T-helper 22 cell (primary cell): ENCODE data around the gene ZNF726.
"Not testable (repeated sequence)": the region's sequence is repeated elsewhere in the genome, so short reads cannot be mapped to it uniquely, and the experiment has no call there.

Experiments
- DNase-seq: peaks from one replicate; pipeline ENCODE4 v3.0.0-alpha.2; 2020; ENCODE audit warnings: low read depth

Gene ZNF726

DNA sequence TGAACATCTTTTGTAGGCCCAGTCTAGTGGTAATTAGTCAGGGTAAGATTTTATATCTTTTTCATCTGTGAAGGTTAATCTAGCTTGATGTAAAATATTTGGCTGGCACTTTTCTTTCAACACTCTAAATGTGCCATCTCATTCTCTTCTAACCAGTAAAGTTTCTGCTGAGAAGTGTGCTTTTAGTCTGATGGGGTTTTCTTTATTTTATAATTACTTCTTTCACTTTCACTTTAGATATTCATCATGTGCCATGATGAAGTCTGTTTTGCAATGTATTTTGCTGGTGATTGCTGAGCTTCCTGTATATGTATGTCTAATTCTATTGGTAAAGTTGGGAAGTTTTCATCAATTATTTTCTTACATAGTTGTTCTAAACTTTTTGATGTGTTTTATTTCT, 31.9 kb downstream of the ZNF726 start:
- DNase-seq: no peak

DNA sequence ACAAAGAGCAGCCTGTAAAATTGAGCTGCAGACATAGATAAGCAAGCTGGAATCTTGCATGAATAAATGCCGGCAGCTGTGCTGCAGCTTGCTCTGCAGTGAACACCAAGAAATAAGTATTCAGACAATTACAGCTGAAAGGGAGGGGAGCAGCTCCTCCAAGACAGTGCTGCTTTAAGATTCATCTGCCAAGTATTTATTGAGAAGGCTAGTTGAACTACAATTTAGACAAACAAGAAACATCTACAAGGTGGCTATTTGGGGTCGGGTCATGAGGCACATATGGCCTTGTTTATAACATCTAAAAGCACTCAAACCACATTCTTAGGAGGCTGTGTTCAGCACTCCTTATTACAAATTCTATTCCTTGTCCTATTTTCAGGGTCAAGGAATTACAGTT, 34.9 kb downstream of the ZNF726 start:
- no peak for DNase-seq

DNA sequence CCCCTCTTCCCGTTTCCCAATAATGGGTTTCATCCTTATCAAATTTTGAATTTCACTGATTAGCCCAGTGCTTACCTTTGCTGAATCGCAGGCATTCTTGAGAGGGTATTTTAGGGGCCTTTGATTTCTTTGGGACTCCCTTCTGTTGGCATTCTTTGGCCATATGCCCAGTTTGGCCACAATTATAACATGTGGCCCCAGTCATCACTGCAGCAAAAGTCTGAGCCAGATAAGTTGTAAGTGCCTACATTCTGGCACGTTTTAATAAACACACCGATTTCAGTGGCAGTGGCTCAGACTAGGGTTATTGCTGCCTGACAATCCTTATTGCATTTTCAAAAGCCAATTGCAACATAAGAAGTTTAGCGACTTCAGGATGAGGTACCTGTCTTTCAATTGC, 41.4 kb downstream of the ZNF726 start:
- no peak for DNase-seq

DNA sequence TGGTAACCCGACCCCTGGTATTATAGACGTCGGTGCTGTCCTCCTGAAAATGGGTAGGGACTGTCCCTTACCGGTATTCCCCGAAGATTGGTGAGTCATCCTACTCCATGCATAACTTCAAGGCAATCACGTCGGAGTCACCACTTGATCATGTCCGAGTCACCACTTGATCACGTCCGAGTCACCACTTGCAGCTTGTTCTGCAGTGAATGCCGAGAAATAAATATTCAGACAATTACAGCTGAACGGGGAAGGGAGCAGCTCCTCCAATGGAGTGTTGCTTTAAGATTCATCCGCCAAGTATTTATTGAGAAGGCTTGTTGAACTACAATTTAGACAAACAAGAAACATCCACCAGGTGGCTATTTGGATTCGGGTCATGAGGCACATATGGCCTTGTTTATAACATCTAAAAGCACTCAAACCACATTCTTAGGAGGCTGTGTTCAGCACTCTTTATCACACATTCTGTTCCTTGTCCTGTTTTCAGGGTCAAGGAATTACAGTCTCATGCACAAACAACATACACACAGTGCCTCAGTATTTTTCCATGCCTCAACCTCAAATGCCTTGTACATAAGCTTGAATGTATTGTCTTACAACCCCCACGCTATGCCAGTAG, 43.1 kb downstream of the ZNF726 start:
- DNase-seq: no peak

DNA sequence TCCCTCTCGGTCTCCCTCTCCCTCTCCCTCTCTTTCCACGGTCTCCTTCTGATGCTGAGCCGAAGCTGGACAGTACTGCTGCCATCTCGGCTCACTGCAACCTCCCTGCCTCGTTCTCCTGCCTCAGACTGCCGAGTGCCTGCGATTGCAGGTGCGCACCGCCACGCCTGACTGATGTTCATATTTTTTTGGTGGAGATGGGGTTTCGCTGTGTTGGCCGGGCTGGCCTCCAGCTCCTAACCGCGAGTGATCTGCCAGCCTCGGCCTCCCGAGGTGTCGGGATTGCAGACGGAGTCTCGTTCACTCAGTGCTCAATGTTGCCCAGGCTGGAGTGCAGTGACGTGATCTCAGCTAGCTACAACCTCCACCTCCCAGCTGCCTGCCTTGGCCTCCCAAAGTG, 48.7 kb downstream of the ZNF726 start:
- not testable (repeated sequence) for DNase-seq

DNA sequence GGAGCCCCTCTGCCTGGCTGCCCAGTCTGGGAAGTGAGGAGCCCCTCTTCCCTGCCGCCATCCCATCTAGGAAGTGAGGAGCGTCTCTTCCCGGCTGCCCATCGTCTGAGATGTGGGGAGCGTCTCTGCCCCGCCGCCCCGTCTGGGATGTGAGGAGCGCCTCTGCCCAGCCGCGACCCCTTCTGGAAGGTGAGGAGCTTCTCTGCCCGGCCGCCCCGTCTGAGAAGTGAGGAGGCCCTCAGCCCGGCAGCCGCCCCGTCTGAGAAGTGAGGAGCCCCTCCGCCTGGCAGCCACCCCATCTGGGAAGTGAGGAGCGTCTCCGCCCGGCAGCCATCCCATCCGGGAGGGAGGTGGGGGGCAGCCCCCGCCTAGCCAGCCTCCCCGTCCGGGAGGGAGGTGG, 49.2 kb downstream of the ZNF726 start:
- not testable (repeated sequence) for DNase-seq

DNA sequence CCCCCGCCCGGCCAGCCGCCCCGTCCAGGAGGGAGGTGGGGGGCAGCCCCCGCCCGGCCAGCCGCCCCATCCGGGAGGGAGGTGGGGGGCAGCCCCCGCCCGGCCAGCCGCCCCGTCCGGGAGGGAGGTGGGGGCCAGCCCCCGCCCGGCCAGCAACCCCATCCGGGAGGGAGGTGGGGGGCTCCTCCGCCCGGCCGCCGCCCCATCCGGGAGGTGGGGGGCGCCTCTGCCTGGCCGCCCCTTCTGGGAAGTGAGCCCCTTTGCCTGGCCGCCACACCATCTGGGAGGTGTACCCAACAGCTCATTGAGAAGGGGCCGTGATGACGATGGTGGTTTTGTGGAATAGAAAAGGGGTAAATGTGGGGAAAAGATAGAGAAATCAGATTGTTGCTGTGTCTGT, 49.6 kb downstream of the ZNF726 start:
- DNase-seq: not testable (repeated sequence)

DNA sequence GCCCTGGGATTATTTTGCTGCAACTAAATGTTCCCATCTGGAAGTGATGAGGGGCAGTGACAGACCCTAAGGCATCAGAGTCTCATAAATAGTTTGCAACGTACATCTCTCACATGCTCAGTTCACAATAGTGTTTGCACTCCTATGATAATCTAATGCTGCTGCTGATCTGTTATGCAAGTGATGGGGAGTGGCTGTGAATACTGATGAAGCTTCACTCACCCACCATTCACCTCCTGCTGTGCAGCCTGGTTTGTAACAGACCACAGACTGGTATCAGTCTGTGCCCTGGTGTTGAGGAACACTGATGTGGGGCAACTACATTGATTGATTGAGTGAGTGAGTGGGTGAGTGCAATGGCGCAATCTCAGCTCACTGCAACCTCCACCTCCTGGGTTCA, 54.9 kb downstream of the ZNF726 start:
- no peak for DNase-seq

DNA sequence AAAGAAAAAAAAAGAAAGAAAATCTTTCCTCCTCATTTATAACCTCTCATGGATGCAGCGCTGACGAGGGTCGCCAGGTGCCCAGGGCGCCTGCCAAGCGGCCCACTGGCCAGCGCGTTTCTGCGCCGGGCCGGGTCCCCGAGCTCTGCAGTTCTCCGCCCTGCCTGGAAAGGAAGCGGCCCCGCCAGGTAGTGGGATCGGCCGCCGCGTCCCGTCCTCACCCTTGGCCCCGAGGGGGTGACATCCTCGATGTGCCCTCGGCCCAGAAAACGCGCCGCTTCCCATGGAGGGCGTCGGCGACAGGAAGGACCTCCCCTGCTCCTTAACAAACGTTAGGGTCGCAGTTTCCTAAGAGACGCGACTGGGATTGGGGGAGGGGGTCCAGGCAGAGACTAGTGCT, 56.9 kb downstream of the ZNF726 start:
- no peak for DNase-seq

DNA sequence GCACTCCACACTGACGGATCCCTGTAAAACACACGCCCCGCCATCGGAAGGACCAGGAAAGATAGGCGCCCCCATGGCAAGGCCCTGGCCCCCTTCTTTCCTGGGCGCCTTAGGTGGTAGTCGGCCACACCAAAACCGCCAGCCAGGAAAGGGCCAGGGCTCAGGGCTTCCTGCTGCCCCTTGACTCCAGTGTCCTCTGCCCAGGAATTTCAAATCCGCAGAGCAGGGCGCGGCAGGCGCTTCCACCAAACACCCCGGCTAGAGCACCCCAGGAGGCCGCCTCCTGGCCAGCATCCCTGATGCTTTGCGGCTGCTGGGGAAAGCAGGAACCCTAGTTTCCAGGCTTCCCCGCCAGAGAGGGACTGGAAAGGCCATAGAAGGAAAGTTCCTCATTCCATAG, 57.5 kb downstream of the ZNF726 start:
- no peak for DNase-seq

DNA sequence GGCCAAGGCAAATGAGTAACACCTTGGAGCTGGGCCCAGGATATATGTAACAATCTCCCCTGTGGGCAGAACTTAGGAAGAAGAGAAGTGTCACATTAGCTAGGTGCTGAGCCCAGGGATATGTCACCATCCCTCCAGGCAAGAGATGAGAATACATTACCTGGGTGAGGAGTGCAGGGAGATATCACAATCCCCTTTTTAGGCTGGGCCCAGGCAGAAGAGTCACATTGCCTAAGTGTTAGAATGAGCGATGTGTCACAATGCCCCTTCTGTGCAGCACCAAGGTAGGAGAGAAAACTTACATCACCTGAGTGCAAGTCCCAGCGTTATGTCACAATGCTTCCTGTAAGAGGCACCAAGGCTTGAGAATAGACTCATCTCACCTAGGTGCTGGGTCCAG, 60.3 kb downstream of the ZNF726 start:
- DNase-seq: no peak

DNA sequence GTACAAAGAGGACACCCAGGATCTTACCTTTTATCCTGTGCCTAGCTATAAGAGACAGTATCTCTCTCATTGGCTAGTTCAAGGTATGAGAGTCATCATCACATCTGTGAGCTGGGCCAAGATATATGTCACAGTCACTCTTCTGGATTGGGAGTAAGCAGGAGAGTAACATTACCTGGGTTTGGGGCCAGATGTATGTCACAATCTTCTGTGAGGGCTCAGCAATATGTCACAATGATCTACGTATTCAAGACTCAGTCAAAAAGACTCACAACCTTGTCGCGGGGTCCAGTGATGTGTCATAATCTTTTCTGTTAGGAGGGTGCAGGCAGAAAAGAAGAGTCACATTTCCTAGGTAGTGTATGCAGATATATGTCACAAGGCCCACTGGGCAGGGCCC, 61.9 kb downstream of the ZNF726 start:
- DNase-seq: not testable (repeated sequence)

DNA sequence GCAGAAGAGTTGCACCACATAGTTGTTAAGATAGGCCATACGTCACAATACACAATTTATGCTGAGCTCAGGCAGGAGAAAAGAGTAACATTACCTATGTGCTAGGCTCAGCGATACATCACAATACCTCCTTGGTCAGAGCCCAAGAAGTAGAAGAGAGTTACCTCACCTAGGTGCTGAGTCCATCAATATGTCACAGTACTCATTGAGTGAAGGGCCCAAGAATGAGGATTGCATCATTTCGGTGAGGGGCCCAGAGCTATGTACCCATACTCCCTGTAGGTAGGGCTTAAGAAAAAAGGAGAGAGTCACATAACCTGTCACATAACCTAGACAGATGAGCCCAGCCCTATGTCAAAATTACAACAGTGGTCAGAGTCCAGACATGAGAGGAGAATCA, 62.6 kb downstream of the ZNF726 start:
- not testable (repeated sequence) for DNase-seq

DNA sequence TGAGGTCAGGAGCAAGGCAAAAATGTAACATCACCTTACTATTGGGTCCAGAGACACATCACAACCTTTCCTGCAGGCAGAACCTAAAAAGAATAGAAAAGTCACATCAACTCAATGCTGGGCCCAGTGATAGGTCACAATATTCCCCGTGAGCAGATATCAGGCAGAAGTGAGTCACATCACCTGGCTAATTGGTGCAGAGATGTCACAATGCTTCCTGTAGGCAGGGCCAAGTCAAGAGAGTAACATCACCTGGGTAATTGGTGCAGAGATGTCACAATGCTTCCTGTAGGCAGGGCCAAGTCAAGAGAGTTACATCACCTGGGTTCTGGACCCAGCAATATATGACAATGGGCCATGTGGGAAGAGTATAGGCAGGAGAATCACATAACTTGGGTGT, 63.4 kb downstream of the ZNF726 start:
- no peak for DNase-seq

DNA sequence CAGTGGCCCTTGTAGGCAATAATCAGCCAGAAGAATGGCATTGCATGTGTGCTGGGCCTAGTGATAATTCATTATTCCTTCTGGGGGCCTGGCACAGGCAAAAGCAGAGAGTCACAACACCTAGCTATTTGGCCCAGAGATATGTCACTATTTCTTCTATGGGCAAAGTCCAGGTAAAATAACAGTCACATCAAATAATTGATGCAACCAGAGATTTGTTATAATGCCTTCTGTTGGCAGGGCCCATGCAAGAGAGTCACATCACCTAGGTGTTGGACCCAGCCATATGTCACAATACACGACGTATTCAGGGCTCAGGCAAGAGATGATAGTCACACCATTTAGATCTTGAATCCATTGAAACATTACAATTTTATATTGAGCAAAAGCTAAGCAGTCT, 66.1 kb downstream of the ZNF726 start:
- no peak for DNase-seq

DNA sequence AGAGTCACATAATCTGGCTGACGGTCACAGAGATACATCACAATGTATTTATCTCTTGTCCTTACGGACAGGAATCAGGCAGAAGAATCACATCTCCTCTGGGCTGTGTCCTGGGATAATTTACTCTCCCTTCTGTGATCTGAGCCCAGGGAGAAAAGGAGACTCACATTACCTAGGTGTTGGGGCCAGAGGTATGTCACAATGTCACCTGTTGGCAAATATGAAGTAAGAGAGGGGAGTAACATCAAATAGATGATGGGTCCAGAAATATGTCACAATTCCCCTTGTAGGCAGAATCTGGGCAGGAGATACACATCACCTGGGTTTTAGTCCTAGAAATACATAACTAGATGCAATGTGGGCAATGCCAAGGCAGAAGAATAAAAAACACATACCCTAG, 67.2 kb downstream of the ZNF726 start:
- DNase-seq: no peak

DNA sequence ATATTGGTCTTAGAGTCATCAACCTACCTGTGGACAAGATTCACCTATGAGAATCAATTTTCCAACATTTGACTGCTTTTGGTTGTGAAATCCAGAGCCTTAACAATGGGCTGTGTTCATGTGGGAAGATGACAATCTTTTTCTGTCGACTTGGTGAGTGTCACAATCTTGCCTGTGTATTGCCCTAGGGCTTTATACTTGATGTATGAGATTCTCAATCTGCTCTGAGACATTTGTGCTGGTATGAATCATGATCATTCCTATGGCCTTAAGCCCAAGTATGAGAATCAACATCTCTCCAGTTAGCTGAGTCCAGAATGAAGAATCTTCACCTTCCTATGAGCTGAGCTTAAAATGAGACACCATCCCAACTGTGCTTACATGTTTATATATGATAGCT, 68.7 kb downstream of the ZNF726 start:
- DNase-seq: no peak
